LNCAP (cell line): ENCODE measurements around the gene ZC3H18.

Experiments used
- TF ChIP-seq, protein P1 (sequence below): fragments of 450-650 bp; IDR thresholded peaks from 2 replicates; pipeline ENCODE4 v1.5.1; 2017; ENCODE audit warnings: mild to moderate bottlenecking

The ZC3H18 gene

GRCh38 chr16:88659160-88659559 lies 89.0 kb downstream of the ZC3H18 start:
- TF ChIP-seq, protein P1, sequence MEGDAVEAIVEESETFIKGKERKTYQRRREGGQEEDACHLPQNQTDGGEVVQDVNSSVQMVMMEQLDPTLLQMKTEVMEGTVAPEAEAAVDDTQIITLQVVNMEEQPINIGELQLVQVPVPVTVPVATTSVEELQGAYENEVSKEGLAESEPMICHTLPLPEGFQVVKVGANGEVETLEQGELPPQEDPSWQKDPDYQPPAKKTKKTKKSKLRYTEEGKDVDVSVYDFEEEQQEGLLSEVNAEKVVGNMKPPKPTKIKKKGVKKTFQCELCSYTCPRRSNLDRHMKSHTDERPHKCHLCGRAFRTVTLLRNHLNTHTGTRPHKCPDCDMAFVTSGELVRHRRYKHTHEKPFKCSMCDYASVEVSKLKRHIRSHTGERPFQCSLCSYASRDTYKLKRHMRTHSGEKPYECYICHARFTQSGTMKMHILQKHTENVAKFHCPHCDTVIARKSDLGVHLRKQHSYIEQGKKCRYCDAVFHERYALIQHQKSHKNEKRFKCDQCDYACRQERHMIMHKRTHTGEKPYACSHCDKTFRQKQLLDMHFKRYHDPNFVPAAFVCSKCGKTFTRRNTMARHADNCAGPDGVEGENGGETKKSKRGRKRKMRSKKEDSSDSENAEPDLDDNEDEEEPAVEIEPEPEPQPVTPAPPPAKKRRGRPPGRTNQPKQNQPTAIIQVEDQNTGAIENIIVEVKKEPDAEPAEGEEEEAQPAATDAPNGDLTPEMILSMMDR = no peak

- TF ChIP-seq, protein P1 = no peak
These were observed 91.3 kb downstream of the ZC3H18 start for GRCh38 chr16:88661468-88661867.

DNA sequence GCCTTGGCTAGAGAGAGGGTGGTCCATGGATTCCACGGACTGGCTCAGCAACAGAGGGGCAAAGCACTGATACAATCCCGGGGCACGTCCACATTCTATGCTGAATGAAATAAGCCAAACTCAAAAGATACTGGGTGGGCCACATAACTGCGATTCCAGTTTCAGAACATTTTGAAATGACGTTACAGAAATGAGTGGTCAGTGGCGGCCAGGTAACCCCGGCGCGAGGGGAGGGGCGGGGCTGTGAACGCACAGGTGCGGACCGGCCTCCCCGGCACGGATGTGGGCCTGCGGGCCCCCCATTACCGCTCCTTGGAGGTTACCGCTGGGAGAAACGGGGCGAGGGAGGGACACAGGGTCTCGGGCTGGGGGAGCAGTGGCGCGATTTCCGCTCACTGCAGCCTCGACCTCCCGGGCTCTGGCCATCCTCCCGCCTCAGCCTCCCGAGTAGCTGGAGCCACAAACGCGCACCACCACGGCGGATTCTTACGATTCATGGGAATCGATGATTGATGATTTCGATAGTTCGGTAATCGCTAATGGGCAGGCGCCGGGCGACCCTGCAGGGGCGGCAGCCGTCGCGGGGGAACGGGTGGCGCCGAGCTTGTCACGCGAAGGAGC lies 92.1 kb downstream of the ZC3H18 start:
- TF ChIP-seq, protein P1 = no peak

DNA sequence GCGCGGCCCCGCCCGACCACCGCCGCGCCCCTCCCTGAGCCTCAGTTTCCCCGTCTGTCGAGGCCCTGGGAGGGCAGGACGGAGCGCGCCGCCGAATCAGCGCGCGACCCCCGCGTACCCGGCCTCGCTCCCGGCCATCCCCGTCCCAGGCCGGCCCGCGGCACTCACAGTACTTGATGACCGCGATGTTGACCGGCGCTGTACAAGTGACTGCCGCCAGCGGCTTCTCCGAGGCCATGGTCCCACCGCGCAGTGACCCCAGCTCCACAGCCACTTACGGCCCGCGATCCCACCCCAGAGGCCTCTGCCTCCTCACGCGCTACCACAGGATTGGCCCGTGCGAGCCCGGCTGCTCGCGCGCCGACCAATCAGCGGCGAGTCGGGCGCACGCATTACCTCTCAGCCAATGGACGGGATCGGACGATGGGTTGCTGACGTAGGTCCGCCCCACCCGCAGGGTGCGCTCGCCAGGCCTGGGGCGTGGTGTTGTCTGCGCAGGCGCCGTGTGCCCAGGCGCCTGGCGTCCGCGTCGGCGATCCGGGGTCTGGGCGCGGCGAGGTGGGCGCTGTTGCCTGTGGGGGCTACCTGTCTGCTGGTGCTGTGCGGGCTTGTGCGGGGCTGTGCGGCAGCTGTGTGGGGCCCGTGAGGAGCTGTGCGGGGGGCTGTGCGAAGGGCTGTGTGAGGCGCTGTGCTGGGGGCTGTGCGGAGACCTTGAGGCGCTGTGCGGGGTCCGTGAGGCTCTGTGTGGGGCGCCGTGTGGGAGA lies 92.8 kb downstream of the ZC3H18 start, which contains the start of gene MVD:
Gene MVD (minus strand): TSS at position 249 of the 764 bp plus-strand sequence. CDS start 11 bp downstream, at position 238.
- TF ChIP-seq, protein P1 = no peak

DNA sequence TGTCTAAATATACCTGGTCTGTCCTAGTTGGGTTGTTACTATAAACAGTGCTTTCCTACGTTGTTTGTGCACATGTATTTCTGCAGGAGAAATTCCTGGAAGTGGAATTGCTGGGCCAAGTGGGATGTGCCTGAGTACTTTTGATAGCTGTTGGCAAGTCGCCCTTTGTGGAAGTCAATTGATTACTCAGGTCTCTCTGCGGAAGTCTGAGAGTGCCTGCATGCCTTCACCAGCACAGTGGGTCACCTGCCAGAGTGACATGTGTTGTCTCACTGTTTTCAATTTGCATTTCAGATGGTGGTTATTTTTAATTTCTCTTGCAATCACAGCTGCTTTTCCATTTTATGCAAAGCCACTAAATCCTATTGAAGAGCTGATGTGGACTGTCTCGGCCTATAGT lies 94.9 kb downstream of the ZC3H18 start:
- TF ChIP-seq, protein P1 = no peak

DNA sequence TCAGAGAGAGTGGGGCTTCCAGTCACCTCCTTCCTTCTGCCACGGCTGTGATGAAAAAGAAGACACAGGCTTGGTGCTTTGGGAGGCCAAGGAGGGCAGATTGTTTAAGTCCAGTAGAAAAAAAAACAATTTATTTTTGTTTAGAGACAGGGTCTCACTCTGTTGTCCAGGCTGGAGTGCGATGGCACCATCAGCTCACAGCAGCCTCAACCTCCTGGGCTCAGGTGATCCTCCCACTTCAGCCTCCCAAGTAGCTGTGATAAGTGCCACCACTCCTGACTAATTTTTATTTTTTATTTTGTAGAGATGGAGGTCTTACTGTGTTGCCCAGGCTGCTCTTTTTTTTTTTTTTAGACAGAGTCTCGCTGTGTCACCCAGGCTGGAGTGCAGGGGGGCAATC lies 95.4 kb downstream of the ZC3H18 start:
- TF ChIP-seq, protein P1 = no peak

DNA sequence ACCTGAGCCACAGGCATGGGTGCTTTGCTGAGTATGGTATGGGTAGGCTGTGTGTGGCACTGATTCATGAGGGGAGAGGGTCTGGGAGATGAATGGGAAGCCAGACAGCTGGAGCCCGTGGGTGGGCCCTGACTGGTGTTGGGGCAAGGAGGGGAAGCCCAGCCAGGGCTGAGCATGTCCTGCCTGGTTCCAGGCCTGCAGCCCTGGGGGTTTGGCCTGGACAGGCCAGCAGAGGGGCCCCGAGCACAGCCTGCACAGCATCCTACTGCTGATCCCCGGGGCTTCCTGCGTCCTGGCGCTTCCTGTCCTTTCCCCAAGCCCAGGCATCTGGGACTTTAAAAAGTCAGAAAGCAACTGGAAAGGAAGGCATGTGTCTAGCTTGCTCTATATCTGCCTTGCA lies 97.3 kb downstream of the ZC3H18 start:
- TF ChIP-seq, protein P1 = no peak
